T-helper 2 cell treated with Interferon-gamma antibody and Interleukin-4, amounts not matched to agents 5 μg/mL and 100 μg/mL, for 36 hours (primary cell): ENCODE measurements around the gene TAOK1.
"Not testable (repeated sequence)": the region's sequence is repeated elsewhere in the genome, so short reads cannot be mapped to it uniquely, and the experiment has no call there.

Experiments
- DNase-seq: peaks from one replicate; pipeline ENCODE4 v3.0.0; 2021; ENCODE audit warnings: low spot score
- H3K27ac Mint-ChIP-seq: one replicate; pipeline ENCODE4 v1.8.0; 2021; ENCODE audit warnings: mild to moderate bottlenecking, mixed read lengths
- H3K27me3 Mint-ChIP-seq: one replicate; pipeline ENCODE4 v1.8.0; 2021; ENCODE audit warnings: low read depth, mixed read lengths
- H3K36me3 Mint-ChIP-seq: one replicate; pipeline ENCODE4 v1.8.0; 2021; ENCODE audit warnings: low read depth, mixed read lengths
- H3K4me1 Mint-ChIP-seq: one replicate; pipeline ENCODE4 v1.8.0; 2021; ENCODE audit warnings: low read depth, mixed read lengths
- H3K4me3 Mint-ChIP-seq: one replicate; pipeline ENCODE4 v1.8.0; 2022; ENCODE audit warnings: mild to moderate bottlenecking, moderate library complexity, mixed read lengths
- H3K9me3 Mint-ChIP-seq: one replicate; pipeline ENCODE4 v1.8.0; 2021; ENCODE audit warnings: mixed read lengths

Gene TAOK1

GRCh38 chr17:29442451-29442850 is 52.3 kb downstream of the TAOK1 start:
- H3K4me1 Mint-ChIP-seq, result peaks cover 20% of the 10 kb centered on the region
- no peaks in the 10 kb centered on the region for H3K9me3 Mint-ChIP-seq
- no peak for DNase-seq
- H3K36me3 Mint-ChIP-seq, result peaks cover 19% of the 10 kb centered on the region
- no peaks in the 10 kb centered on the region for H3K27me3 Mint-ChIP-seq
- no peak overlapping the region for H3K27ac Mint-ChIP-seq
- no peak overlapping the region for H3K4me3 Mint-ChIP-seq

- Mint-ChIP-seq H3K27me3 (no peaks in the 10 kb centered on the region), H3K27ac (peak overlapping the region; percentile 8), H3K9me3 (no peaks in the 10 kb centered on the region), H3K36me3 (peaks cover 21% of the 10 kb centered on the region), H3K4me3 (no peak overlapping the region), H3K4me1 (peaks cover 24% of the 10 kb centered on the region)
- DNase-seq, result no peak
Measured at GRCh38 chr17:29443041-29443739, 53.0 kb downstream of the TAOK1 start.

- no peak overlapping the region for H3K27ac Mint-ChIP-seq
Measured at GRCh38 chr17:29444589-29444988, 54.4 kb downstream of the TAOK1 start.

GRCh38 chr17:29445844-29446243 is 55.7 kb downstream of the TAOK1 start:
- no peak for DNase-seq
- Mint-ChIP-seq H3K4me3 (no peak overlapping the region), H3K9me3 (no peaks in the 10 kb centered on the region), H3K36me3 (peaks cover 15% of the 10 kb centered on the region), H3K4me1 (peaks cover 26% of the 10 kb centered on the region), H3K27me3 (no peaks in the 10 kb centered on the region), H3K27ac (no peak overlapping the region)

More at GRCh38 chr17:29444589-29444988, 54.4 kb downstream of the TAOK1 start:
- no peak for DNase-seq
- Mint-ChIP-seq H3K27me3 (no peaks in the 10 kb centered on the region), H3K4me1 (peaks cover 28% of the 10 kb centered on the region), H3K9me3 (no peaks in the 10 kb centered on the region), H3K36me3 (peaks cover 19% of the 10 kb centered on the region), H3K4me3 (no peak overlapping the region)

GRCh38 chr17:29449865-29450671 is 59.9 kb downstream of the TAOK1 start:
- Mint-ChIP-seq H3K27ac (no peak overlapping the region), H3K27me3 (no peaks in the 10 kb centered on the region), H3K36me3 (peaks cover 33% of the 10 kb centered on the region), H3K4me3 (no peak overlapping the region), H3K4me1 (peaks cover 26% of the 10 kb centered on the region), H3K9me3 (no peaks in the 10 kb centered on the region)
- DNase-seq, result no peak

- DNase-seq, result no peak
- H3K27ac Mint-ChIP-seq, result peak overlapping the region; percentile 64
- peaks cover 41% of the 10 kb centered on the region for H3K36me3 Mint-ChIP-seq
- H3K4me1 Mint-ChIP-seq, result peaks cover 20% of the 10 kb centered on the region
- H3K4me3 Mint-ChIP-seq, result no peak overlapping the region
- no peaks in the 10 kb centered on the region for H3K27me3 Mint-ChIP-seq
- no peaks in the 10 kb centered on the region for H3K9me3 Mint-ChIP-seq
Measured at GRCh38 chr17:29451121-29451742, 61.1 kb downstream of the TAOK1 start.

GRCh38 chr17:29458066-29458465 is 67.9 kb downstream of the TAOK1 start:
- DNase-seq, result no peak
- H3K9me3 Mint-ChIP-seq, result no peaks in the 10 kb centered on the region
- no peak overlapping the region for H3K27ac Mint-ChIP-seq
- H3K4me1 Mint-ChIP-seq, result peaks cover 11% of the 10 kb centered on the region
- H3K36me3 Mint-ChIP-seq, result peaks cover 31% of the 10 kb centered on the region
- H3K4me3 Mint-ChIP-seq, result no peak overlapping the region
- H3K27me3 Mint-ChIP-seq, result no peaks in the 10 kb centered on the region

- Mint-ChIP-seq H3K4me1 (peaks cover 3% of the 10 kb centered on the region), H3K36me3 (peaks cover 25% of the 10 kb centered on the region), H3K27ac (peak overlapping the region; percentile 3), H3K4me3 (no peak overlapping the region), H3K27me3 (no peaks in the 10 kb centered on the region), H3K9me3 (no peaks in the 10 kb centered on the region)
- no peak for DNase-seq
Measured at GRCh38 chr17:29461483-29462206, 71.5 kb downstream of the TAOK1 start.

- no peak overlapping the region for H3K4me3 Mint-ChIP-seq
- DNase-seq, result no peak
- peaks cover 34% of the 10 kb centered on the region for H3K36me3 Mint-ChIP-seq
- H3K4me1 Mint-ChIP-seq, result peaks cover 3% of the 10 kb centered on the region
- H3K27ac Mint-ChIP-seq, result no peak overlapping the region
- no peaks in the 10 kb centered on the region for H3K27me3 Mint-ChIP-seq
- H3K9me3 Mint-ChIP-seq, result no peaks in the 10 kb centered on the region
Measured at GRCh38 chr17:29469276-29469675, 79.1 kb downstream of the TAOK1 start.

GRCh38 chr17:29473437-29473836 is 83.3 kb downstream of the TAOK1 start:
- DNase-seq, H3K4me3 Mint-ChIP-seq, H3K9me3 Mint-ChIP-seq, H3K27me3 Mint-ChIP-seq, H3K4me1 Mint-ChIP-seq, H3K27ac Mint-ChIP-seq: not testable (repeated sequence)
- H3K36me3 Mint-ChIP-seq, result peaks cover 26% of the 10 kb centered on the region

GRCh38 chr17:29474297-29474696 is 84.1 kb downstream of the TAOK1 start:
- no peaks in the 10 kb centered on the region for H3K9me3 Mint-ChIP-seq
- H3K4me1 Mint-ChIP-seq, result peaks cover 3% of the 10 kb centered on the region
- H3K4me3 Mint-ChIP-seq, result no peak overlapping the region
- peaks cover 26% of the 10 kb centered on the region for H3K36me3 Mint-ChIP-seq
- DNase-seq, result no peak
- no peak overlapping the region for H3K27ac Mint-ChIP-seq
- H3K27me3 Mint-ChIP-seq, result no peaks in the 10 kb centered on the region

GRCh38 chr17:29475891-29476290 is 85.7 kb downstream of the TAOK1 start:
- Mint-ChIP-seq H3K36me3 (peaks cover 23% of the 10 kb centered on the region), H3K27me3 (no peaks in the 10 kb centered on the region), H3K9me3 (no peaks in the 10 kb centered on the region), H3K4me3 (no peak overlapping the region), H3K27ac (no peak overlapping the region), H3K4me1 (peaks cover 3% of the 10 kb centered on the region)
- no peak for DNase-seq

GRCh38 chr17:29480249-29480928 is 90.2 kb downstream of the TAOK1 start:
- not testable (repeated sequence) for H3K36me3 Mint-ChIP-seq, H3K9me3 Mint-ChIP-seq, H3K27ac Mint-ChIP-seq, H3K4me1 Mint-ChIP-seq, H3K4me3 Mint-ChIP-seq, DNase-seq, H3K27me3 Mint-ChIP-seq
